CD8-positive, alpha-beta memory T cell (primary cell): Measurements from ENCODE around the gene PCDH12. TPM values are rescaled to one million over a fixed set of nuclear protein-coding genes. Genes with fewer than 3 reads are reported as not detected.

ENCODE experiments used
- CTCF ChIA-PET: fragments of 350-600 bp; sonication (Branson Sonifier 250); formaldehyde crosslinking; loops from one replicate; lab custom pipeline; 2021; ENCODE audit warnings: antibody characterized with exemption; lab: Charles Lee
- POLR2A ChIA-PET: fragments of 350-600 bp; sonication (Branson Sonifier 250); formaldehyde crosslinking; loops from one replicate; lab custom pipeline; 2021; ENCODE audit warnings: antibody characterized with exemption; lab: Charles Lee
- DNase-seq, 5 donors: peaks; one replicate each; pipeline versions ENCODE4 v3.0.0 to v3.0.0-alpha.2; 2020 to 2022; ENCODE audit warnings: mixed read lengths in 1 of 5
- H3K27ac ChIP-seq: one replicate; pipeline ENCODE4 v1.7.0; 2013; ENCODE audit warnings: low read depth, mild to moderate bottlenecking, low read length, moderate library complexity
- H3K27me3 ChIP-seq: 2 replicates; pipeline ENCODE4 v1.7.0; 2013; ENCODE audit warnings: low read length, mild to moderate bottlenecking; ENCODE audit not compliant: insufficient read depth, poor library complexity, severe bottlenecking
- H3K36me3 ChIP-seq: 2 replicates; pipeline ENCODE4 v1.7.0; 2013; ENCODE audit warnings: mild to moderate bottlenecking, low read length, moderate library complexity; ENCODE audit not compliant: insufficient read depth
- H3K4me1 ChIP-seq: 2 replicates; pipeline ENCODE4 v1.7.0; 2013; ENCODE audit warnings: mild to moderate bottlenecking, low read length, moderate library complexity; ENCODE audit not compliant: insufficient read depth
- H3K4me3 ChIP-seq: 2 replicates; pipeline ENCODE4 v1.7.0; 2013; ENCODE audit warnings: mild to moderate bottlenecking, low read length
- H3K9me3 ChIP-seq: 2 replicates; pipeline ENCODE4 v1.7.0; 2013; ENCODE audit warnings: mild to moderate bottlenecking, low read length
- H3K27ac Mint-ChIP-seq, 8 donors: one replicate each; pipeline ENCODE4 v1.8.0; 2020 to 2021; ENCODE audit warnings: mixed read lengths in 8 of 8, mild to moderate bottlenecking in 6 of 8, inconsistent platforms in 3 of 8, moderate library complexity in 3 of 8
- H3K27me3 Mint-ChIP-seq, 2 donors: one replicate each; pipeline ENCODE4 v1.8.0; 2020 to 2021; ENCODE audit warnings: mixed read lengths in 2 of 2, mild to moderate bottlenecking in 1 of 2, moderate library complexity in 1 of 2
- H3K36me3 Mint-ChIP-seq, 3 donors: one replicate each; pipeline ENCODE4 v1.8.0; 2020 to 2021; ENCODE audit warnings: mixed read lengths in 3 of 3, inconsistent platforms in 1 of 3, mild to moderate bottlenecking in 1 of 3
- H3K4me1 Mint-ChIP-seq, 3 donors: one replicate each; pipeline ENCODE4 v1.8.0; 2020 to 2021; ENCODE audit warnings: mixed read lengths in 3 of 3, inconsistent platforms in 1 of 3, mild to moderate bottlenecking in 1 of 3
- H3K4me3 Mint-ChIP-seq, 7 donors: one replicate each; pipeline ENCODE4 v1.8.0; 2020 to 2021; ENCODE audit warnings: mixed read lengths in 7 of 7, mild to moderate bottlenecking in 6 of 7, moderate library complexity in 4 of 7, inconsistent platforms in 2 of 7
- H3K9me3 Mint-ChIP-seq, 5 donors: one replicate each; pipeline ENCODE4 v1.8.0; 2020 to 2022; ENCODE audit warnings: mixed read lengths in 5 of 5, mild to moderate bottlenecking in 3 of 5, moderate library complexity in 2 of 5, inconsistent platforms in 1 of 5
- polyA plus RNA-seq: library from polyadenylated mRNA; unstranded; fragments of 300-500 nt; fragmentation: Illumina TruSeq; gene quantifications from one replicate; pipeline ENCODE4 v1.2.3, GENCODE V29; 2021
- total RNA-seq, 2 experiments: library from RNA; stranded (reverse); gene quantifications; one replicate each; pipeline ENCODE4 v1.2.3, GENCODE V29; 2021

PCDH12 gene
- total and polyA plus RNA-seq, 3 experiments from 2014 or later, result 0.07 to 0.88 (median 0.33) TPM

DNA sequence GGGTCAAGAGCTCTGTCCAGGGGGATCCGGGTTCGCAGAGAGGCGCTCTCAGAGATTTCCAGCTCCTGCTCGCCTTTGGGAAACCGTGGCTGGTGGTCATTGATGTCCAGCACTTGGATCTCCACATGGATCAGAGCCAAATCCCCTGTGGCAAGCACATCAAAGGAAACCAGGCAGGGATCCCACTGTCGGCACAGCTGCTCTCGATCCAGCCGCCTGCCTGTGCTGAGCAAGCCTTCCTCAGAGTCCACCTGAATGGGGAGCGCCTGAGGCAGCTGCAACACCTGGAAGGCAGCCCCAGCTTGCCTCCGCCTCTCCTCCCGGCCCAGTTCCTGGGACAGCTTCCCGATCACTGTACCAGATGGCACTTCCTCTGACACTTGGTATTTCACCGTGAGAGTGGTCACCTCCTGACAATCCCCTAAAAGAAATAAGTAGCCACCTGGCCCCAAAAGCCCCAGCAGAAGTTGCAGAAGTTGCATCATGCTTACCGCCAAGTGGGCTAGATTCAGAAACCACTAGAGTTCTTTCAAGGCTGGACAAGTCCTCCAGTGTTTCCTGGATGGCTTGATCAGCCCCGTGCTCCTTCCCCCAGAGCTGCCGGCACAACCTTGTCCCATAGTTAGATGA is 520 bp downstream of the PCDH12 start:
- no peak for DNase-seq
- CTCF ChIA-PET, result interaction anchor here (0.7 to 3.4 kb wide), 8 partner anchors 12 to 292 kb away, joined by 3 to 25 read pairs (median 4); partner anchors contain the start of genes PCDH1 and RNF14
- Mint-ChIP-seq H3K9me3 (no peaks in the 10 kb centered on the region), H3K27ac (peak overlapping the region in 3 of 8 donors; percentile 37 to 70 (median 56)), H3K4me1 (peaks cover 39 to 46% (median 43%) of the 10 kb centered on the region in 3 donors), H3K27me3 (no peaks in the 10 kb centered on the region), H3K36me3 (peaks cover 0 to 7% (median 2%) of the 10 kb centered on the region in 3 donors), H3K4me3 (no peak overlapping the region)
- H3K9me3 ChIP-seq, result no peaks in the 10 kb centered on the region
- H3K4me1 ChIP-seq, result peaks cover 39% of the 10 kb centered on the region
- POLR2A ChIA-PET, result interaction anchor here (0.7 kb wide), 1 partner anchor 79 kb away, joined by 3 read pairs; no protein-coding TSS in a partner anchor
- H3K36me3 ChIP-seq, result no peaks in the 10 kb centered on the region
- no peak overlapping the region for H3K27ac ChIP-seq
- H3K4me3 ChIP-seq, result no peak overlapping the region
- no peaks in the 10 kb centered on the region for H3K27me3 ChIP-seq

DNA sequence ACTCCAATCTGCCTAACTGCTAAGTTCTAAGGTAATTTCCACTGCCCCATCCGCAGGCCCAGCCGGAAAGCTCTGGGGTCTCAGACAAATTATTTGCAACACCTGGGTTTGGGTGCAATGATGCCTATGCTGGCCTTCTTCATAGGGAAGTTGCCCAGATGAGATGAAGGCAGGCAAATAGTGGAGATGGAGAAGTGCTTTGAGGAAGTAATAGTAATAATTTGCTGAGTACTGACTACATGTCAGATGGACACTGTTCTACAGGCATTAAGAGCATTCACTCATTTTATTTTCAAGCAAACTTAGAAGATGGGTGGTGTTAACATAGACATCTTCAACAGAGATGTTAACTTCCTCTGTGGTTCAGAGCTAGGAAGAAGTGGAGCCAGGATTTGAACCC is 3.8 kb downstream of the PCDH12 start:
- Mint-ChIP-seq H3K4me1 (peaks cover 20 to 25% (median 24%) of the 10 kb centered on the region in 3 donors), H3K27me3 (no peaks in the 10 kb centered on the region), H3K36me3 (peaks cover 0 to 9% (median 6%) of the 10 kb centered on the region in 3 donors), H3K4me3 (no peak overlapping the region), H3K9me3 (no peaks in the 10 kb centered on the region), H3K27ac (no peak overlapping the region)
- no peak overlapping the region for H3K4me3 ChIP-seq
- H3K27ac ChIP-seq, result no peak overlapping the region
- H3K27me3 ChIP-seq, result no peaks in the 10 kb centered on the region
- H3K4me1 ChIP-seq, result peaks cover 14% of the 10 kb centered on the region
- H3K36me3 ChIP-seq, result no peaks in the 10 kb centered on the region
- no peaks in the 10 kb centered on the region for H3K9me3 ChIP-seq
- no peak for DNase-seq
- ChIA-PET POLR2A (no interaction called here), CTCF (interaction anchor here (1.0 to 1.4 kb wide), 2 partner anchors 9 to 290 kb away, joined by 3 read pairs; no protein-coding TSS in a partner anchor)

DNA sequence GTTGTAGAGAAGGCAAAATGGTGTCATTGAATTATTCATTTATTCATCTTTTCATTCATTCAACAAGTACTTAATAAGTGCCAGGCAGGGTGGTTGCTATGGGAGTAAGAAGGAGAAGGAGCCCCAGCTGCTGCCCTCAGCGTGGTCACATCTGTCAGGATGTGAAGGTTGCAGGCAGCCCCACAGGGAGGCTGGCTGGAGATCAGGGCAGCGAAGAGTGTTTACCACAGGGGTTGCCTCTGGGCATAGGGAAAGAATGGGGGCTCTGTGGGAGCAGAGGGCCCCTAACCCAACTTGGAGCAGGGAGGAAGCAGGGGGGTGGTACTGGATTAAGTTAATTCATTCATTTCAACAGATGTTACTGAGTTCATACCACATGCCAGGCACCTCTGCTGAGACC is 6.0 kb downstream of the PCDH12 start:
- POLR2A ChIA-PET, result no interaction called here
- no peaks in the 10 kb centered on the region for H3K36me3 ChIP-seq
- H3K27ac Mint-ChIP-seq, result peak overlapping the region in 1 of 8 donors; percentile 3
- no peaks in the 10 kb centered on the region for H3K4me1 ChIP-seq
- peaks cover 0 to 9% (median 6%) of the 10 kb centered on the region in 3 donors for H3K36me3 Mint-ChIP-seq
- no peak for DNase-seq
- H3K27ac ChIP-seq, result no peak overlapping the region
- H3K27me3 Mint-ChIP-seq, result no peaks in the 10 kb centered on the region
- H3K27me3 ChIP-seq, result no peaks in the 10 kb centered on the region
- peaks cover 4 to 8% (median 8%) of the 10 kb centered on the region in 3 donors for H3K4me1 Mint-ChIP-seq
- H3K4me3 ChIP-seq, result no peak overlapping the region
- H3K9me3 ChIP-seq, result no peaks in the 10 kb centered on the region
- no peaks in the 10 kb centered on the region for H3K9me3 Mint-ChIP-seq
- CTCF ChIA-PET, result interaction anchor here (0.8 kb wide), 1 partner anchor 349 kb away, joined by 3 read pairs; no protein-coding TSS in a partner anchor
- no peak overlapping the region for H3K4me3 Mint-ChIP-seq

DNA sequence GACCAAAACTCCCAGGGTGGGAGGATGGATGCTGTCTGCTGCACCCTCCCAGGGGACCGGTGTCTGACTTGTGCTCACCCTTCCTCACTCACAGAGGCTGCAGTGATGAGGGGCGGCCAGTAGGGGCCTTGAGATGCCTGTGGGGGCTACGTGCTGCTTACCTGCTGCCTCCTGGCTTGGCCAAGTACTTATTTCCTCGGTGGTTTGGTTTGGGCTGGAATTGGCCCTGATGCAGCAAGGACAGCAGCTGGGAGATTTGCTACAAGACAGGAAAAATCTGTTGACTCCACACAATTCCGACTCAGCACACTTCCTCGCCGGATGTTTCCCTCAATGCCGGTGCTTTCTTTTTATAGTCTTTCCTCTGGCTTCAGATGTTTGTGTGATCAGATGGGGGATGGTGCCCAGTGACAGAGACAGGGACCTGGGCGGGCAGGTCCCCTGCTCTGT is 6.6 kb downstream of the PCDH12 start:
- peaks cover 0 to 7% (median 4%) of the 10 kb centered on the region in 3 donors for H3K36me3 Mint-ChIP-seq
- H3K27ac ChIP-seq, result no peak overlapping the region
- CTCF ChIA-PET, result interaction anchor here (1.0 kb wide), 1 partner anchor 9 kb away, joined by 3 read pairs; no protein-coding TSS in a partner anchor
- peak overlapping the region in 1 of 7 donors; percentile 34 for H3K4me3 Mint-ChIP-seq
- POLR2A ChIA-PET, result no interaction called here
- no peaks in the 10 kb centered on the region for H3K27me3 ChIP-seq
- H3K4me3 ChIP-seq, result no peak overlapping the region
- peaks cover 4 to 8% (median 8%) of the 10 kb centered on the region in 3 donors for H3K4me1 Mint-ChIP-seq
- DNase-seq, result peak in 1 of 5 donors; percentile 37
- no peaks in the 10 kb centered on the region for H3K36me3 ChIP-seq
- H3K27ac Mint-ChIP-seq, result no peak overlapping the region
- H3K27me3 Mint-ChIP-seq, result no peaks in the 10 kb centered on the region
- no peaks in the 10 kb centered on the region for H3K4me1 ChIP-seq
- no peaks in the 10 kb centered on the region for H3K9me3 ChIP-seq
- no peaks in the 10 kb centered on the region for H3K9me3 Mint-ChIP-seq

DNA sequence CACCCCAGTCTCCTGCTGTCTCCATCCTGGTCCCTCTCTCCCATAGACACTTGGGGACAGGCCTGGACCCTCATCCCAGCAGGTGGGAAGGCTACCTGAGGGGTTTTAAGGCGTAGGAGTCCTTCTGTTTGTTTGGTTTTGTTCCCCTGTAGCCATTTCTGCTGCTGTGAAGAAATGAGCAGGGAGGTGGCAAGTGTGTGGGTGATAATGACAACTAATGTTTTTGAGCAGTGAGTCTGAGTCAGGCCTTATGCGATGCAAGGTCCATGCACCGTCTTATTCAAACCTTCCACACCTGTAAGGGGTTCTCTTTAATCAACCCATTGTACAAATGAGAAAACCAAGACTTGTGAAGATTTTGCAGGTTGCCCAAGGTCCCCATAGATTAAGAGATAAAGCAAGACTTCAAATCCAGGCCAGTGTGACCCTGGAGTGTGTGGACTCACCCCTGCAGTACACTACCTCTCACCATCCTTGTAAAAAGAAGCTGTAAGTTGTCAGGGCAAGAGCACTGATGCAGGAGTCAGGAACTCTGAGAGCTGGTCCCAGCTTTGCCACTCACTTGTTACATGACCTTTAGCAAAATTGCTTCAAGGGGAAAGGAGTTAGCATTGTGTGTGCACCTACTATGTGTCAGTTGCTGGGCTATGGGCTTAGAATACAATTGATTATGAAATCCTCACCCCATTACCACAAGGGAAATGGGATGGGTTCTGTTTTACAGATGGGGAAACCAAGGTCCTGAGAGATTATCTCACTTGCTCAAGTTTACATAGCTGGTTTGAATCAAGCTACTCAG is 7.6 kb downstream of the PCDH12 start:
- no peaks in the 10 kb centered on the region for H3K9me3 ChIP-seq
- no peak for DNase-seq
- Mint-ChIP-seq H3K4me1 (peaks cover 4 to 8% (median 8%) of the 10 kb centered on the region in 3 donors), H3K4me3 (no peak overlapping the region), H3K36me3 (peaks cover 0 to 6% (median 4%) of the 10 kb centered on the region in 3 donors), H3K27me3 (no peaks in the 10 kb centered on the region), H3K27ac (no peak overlapping the region), H3K9me3 (no peaks in the 10 kb centered on the region)
- H3K36me3 ChIP-seq, result no peaks in the 10 kb centered on the region
- no peaks in the 10 kb centered on the region for H3K4me1 ChIP-seq
- CTCF ChIA-PET, result interaction anchor here (0.7 to 1.1 kb wide), 3 partner anchors 8 to 19 kb away, joined by 3 read pairs; partner anchors contain the start of gene RNF14
- no peak overlapping the region for H3K27ac ChIP-seq
- no peaks in the 10 kb centered on the region for H3K27me3 ChIP-seq
- POLR2A ChIA-PET, result no interaction called here
- no peak overlapping the region for H3K4me3 ChIP-seq

DNA sequence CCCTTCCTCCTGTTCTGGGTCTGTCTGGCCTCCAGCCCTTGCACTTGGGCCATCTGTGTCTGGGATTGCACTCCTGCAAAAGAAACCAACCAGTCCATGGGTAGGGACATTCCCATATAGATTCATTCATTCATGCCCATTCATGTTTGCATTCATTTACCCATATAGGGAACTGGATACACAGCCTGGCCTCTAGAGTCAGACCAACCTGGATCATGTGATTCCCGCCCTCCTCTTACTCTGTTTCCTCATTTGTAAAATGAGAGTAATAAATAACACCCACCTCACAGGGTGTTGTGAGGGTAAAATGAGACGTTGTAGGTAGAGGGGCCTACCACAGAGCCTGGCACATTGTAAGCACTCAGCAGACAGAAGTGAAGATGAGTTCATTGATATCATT is 8.5 kb downstream of the PCDH12 start:
- no peak for DNase-seq
- Mint-ChIP-seq H3K4me3 (no peak overlapping the region), H3K9me3 (no peaks in the 10 kb centered on the region), H3K36me3 (peaks cover 0 to 5% (median 4%) of the 10 kb centered on the region in 3 donors), H3K27ac (no peak overlapping the region), H3K4me1 (peaks cover 4 to 8% (median 8%) of the 10 kb centered on the region in 3 donors), H3K27me3 (no peaks in the 10 kb centered on the region)
- POLR2A ChIA-PET, result interaction anchor here (0.7 kb wide), 1 partner anchor 12 kb away, joined by 5 read pairs; no protein-coding TSS in a partner anchor
- no peak overlapping the region for H3K27ac ChIP-seq
- H3K27me3 ChIP-seq, result no peaks in the 10 kb centered on the region
- H3K9me3 ChIP-seq, result no peaks in the 10 kb centered on the region
- H3K4me3 ChIP-seq, result no peak overlapping the region
- no peaks in the 10 kb centered on the region for H3K4me1 ChIP-seq
- CTCF ChIA-PET, result no interaction called here
- H3K36me3 ChIP-seq, result no peaks in the 10 kb centered on the region

DNA sequence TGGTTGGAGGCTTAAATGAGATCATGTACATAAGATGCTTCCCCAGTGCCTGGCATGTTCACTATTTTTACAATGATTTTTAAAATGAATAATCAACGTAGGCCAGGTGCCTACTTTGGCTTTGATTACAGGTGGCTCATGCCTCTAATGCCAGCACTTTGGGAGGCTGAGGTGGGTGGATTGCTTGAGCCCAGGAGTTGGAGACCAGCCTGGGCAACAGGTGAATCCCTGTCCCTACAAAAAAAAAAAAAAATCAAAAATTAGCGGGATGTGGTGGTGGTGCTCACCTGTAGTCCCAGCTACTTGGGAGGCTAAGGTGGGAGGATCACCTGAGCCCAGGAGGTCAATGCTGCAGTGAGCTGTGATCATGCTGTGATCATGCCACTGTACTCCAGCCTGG is 9.2 kb downstream of the PCDH12 start:
- Mint-ChIP-seq H3K27me3 (no peaks in the 10 kb centered on the region), H3K4me1 (peaks cover 4 to 8% (median 8%) of the 10 kb centered on the region in 3 donors), H3K4me3 (no peak overlapping the region), H3K9me3 (no peaks in the 10 kb centered on the region), H3K27ac (no peak overlapping the region), H3K36me3 (peaks cover 0 to 4% (median 3%) of the 10 kb centered on the region in 3 donors)
- Histone ChIP-seq H3K27me3 (no peaks in the 10 kb centered on the region), H3K27ac (no peak overlapping the region), H3K9me3 (no peaks in the 10 kb centered on the region), H3K4me1 (no peaks in the 10 kb centered on the region), H3K4me3 (no peak overlapping the region), H3K36me3 (no peaks in the 10 kb centered on the region)
- DNase-seq, result no peak
- CTCF ChIA-PET, result interaction anchor here (2.4 kb wide), 1 partner anchor 12 kb away, joined by 7 read pairs; no protein-coding TSS in a partner anchor
- POLR2A ChIA-PET, result interaction anchor here (0.7 kb wide), 1 partner anchor 11 kb away, joined by 5 read pairs; no protein-coding TSS in a partner anchor
